Hippocampal formation (tissue), 2 donors: ENCODE results near the gene C1QL4.
"Not testable (repeated sequence)": the region's sequence is repeated elsewhere in the genome, so short reads cannot be mapped to it uniquely, and the experiment has no call there.

Source experiments
- DNase-seq, 2 donors: peaks; one replicate each; lab custom pipeline; 2025; lab: John Stamatoyannopoulos, UW

Gene C1QL4

DNA sequence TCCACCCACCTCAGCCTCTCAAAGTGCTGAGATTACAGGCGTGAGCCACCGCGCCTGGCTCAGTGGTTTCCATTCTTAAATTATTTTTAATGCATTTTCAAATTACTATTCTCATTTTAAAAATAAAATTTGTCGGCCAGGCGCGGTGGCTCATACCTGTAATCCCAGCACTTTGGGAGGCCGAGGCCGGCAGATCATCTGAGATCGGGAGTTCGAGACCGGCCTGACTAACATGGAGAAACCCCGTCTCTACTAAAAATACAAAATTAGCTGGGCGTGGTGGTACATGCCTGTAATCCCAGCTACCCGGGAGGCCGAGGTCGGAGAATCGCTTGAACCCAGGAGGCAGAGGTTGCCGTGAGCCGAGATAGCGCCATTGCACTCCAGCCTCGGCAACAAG, 3.2 kb downstream of the C1QL4 start:
- not testable (repeated sequence) for DNase-seq

DNA sequence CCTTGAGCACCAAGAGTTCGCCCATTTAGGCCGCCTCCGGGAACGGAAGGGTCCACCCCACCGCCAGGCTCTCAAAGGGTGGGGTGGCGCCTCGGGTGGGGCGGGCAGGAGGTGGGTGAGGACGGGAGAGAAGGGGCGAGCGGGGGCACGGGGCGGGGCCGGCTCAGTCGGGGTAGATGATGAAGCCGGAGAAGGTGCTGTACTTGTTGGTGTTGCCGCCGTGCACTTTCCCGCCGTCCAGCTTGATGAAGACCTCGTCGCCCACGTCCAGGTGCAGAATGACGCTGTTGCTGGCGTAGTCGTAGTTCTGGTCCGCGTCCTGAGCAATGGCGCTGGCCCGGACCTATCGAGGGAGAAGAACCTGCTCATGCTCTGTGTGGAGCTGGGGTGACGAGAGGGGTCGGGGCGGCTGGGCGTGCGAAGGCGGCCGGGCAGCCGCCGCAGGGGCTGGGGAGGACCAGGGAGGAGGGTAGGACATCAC, 4.1 kb downstream of the C1QL4 start:
- no peak for DNase-seq

DNA sequence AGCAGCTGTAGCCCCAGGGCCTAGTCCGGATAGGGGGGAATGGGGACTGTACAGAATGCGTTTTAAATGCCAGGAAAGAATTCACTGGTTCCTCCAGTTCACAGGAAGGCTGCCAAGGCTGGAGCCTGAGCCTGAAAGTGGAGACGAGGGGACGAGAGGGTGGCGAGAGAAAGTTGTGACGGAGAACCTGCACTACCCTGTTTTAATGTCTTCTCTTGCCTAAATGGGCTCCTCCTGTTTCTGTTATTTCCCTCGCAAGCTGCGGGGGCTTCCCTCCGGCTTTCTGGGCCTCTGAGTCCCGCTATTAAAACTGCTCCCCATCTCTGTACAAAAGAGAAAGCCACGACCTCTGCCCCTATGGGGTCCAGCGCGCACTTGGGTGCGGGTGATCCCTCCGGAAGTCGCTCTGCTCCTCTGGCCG, 4.5 kb downstream of the C1QL4 start:
- DNase-seq: no peak

DNA sequence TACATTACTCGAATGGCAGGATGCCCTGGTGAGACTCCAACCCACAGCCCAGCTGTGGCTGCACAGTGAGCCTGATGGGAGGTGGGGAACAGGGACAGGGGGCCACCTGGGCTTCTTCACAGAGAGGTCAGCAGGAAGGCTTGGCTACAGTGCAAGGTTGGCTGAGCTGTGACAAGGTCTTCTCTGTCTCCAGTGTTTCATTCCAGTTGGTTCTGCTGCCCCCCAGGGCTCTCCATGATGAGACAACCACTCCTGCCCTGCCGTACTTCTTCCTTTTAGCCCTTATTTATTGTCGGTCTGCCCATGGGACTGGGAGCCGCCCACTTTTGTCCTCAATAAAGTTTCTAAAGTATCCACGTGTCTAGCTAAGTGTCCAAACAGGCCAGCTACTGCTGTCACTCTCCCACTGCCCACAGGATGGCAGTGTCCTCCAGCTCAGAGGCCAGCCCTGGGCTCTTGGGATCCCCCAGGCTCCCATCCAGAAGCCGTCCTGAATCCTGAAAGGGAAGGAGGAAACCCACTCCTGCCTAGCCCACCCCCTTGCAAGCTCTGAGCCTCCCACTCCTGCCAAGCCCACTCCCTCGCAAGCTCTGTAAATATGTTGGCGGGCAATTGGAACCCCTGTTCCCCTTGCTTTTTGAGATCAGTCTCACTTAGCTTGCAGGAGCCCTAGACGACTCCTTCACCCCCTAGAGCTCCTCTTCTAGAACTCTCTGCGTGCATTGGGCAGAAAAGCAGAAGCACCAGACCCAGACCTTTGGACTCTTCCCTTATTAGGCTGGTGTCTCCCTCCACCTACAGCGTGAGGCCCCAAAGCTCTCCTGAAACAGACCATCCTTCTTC, 5.4 kb downstream of the C1QL4 start:
- peak; percentile 52 to 65 for DNase-seq

DNA sequence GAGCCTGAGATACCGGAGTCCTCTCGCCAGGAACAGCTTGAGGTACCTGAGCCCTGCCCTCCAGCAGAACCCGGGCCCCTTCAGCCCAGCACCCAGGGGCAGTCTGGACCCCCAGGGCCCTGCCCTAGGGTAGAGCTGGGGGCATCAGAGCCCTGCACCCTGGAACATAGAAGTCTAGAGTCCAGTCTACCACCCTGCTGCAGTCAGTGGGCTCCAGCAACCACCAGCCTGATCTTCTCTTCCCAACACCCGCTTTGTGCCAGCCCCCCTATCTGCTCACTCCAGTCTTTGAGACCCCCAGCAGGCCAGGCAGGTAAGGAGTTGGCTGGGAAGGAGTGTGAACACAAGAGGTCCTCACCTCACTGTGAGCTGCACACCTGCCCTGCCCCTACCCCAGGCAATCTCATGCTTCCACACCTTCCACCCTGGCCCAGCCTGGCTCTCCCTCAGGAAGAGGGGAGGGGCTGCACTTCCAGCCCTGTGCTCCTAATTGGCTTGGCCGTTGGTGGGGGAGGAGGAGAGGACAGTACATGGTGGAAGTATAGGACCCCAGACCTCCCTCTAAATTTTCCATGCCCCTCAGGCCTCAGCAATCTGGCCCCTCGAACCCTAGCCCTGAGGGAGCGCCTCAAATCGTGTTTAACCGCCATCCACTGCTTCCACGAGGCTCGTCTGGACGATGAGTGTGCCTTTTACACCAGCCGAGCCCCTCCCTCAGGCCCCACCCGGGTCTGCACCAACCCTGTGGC, 6.2 kb downstream of the C1QL4 start:
- DNase-seq: no peak

DNA sequence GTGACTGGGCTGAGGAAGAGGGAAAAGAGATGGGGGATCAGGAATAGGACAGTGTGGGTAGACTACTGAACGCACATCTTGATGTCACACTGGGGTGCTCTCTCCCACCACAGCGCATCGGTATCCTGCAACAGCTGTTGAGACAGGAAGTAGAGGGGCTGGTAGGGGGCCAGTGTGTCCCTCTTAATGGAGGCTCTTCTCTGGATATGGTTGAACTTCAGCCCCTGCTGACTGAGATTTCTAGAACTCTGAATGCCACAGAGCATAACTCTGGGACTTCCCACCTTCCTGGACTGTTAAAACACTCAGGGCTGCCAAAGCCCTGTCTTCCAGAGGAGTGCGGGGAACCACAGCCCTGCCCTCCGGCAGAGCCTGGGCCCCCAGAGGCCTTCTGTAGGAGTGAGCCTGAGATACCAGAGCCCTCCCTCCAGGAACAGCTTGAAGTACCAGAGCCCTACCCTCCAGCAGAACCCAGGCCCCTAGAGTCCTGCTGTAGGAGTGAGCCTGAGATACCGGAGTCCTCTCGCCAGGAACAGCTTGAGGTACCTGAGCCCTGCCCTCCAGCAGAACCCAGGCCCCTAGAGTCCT, 6.9 kb downstream of the C1QL4 start:
- DNase-seq: no peak

DNA sequence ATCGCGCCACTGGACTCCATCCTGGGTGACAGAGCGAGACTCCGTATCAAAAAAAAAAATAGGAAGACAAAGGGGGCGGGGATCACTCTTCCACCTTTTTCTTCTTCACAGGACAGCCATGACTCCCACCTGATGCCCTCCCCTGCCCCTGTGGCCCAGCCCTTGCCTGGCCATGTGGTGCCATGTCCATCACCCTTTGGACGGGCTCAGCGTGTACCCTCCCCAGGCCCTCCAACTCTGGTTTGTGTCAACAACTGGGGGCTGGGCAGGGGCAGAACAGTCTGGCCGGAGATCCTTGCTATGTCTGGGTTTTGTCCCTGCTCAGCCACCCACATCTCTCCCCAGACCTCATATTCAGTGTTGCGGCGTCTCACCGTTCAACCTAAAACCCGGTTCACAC, 8.2 kb downstream of the C1QL4 start:
- no peak for DNase-seq

DNA sequence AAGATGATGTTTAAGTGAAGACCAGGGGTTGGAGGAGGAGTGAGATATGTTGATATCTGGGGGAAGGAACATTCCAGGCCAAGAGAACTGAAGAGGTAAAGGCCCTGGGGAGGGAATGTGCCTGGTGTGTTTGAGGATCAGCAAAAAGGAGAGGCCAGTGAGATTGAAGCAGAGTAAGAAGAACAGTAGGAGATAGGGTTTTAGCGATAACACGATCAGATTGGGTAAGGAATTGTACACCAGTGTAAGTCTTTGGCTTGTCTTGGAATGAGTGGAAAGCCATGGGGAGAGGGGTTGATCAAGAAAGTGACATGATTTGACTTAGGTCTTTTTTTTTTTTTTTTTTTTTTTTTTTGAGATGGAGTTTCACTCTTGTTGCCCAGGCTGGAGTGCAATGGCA, 9.1 kb downstream of the C1QL4 start:
- DNase-seq: no peak

DNA sequence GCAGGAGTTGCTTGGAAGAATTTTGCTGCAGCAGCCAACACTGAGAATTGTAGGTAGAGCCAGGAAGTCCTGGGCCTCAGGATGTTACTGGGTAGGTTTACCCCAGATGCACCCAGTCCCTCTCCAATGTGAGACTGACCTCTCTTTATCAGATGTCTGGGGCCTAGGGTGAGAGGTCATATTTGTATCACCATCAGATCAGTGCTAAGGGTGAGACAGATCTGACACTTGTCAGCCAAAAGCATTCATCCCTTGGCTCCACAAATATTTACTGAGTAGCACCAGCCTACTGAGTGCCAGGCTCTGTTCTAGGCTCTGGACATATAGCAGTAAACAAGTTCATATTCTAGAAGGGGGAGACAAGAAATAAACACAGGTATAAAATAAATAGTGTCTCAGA, 9.6 kb downstream of the C1QL4 start:
- no peak for DNase-seq

DNA sequence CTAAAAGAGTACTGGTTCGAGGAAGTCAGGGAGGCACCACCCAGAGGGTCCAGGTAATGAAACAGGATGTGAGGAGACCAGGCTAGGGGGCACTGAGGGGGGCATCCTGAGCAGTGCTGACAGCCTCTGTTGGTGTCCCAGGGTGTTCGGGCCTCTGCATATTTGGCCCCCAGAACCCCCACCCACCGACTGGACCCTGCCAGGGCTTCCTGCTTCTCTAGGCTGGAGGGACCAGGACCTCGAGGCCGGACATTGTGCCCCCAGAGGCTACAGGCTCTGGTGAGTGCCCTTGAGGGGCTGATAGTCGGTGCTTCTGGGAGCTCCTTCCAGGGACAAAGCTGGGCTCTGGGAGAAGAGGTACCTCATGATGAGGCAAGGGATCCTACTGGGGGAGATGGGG, 11.4 kb downstream of the C1QL4 start:
- no peak for DNase-seq

DNA sequence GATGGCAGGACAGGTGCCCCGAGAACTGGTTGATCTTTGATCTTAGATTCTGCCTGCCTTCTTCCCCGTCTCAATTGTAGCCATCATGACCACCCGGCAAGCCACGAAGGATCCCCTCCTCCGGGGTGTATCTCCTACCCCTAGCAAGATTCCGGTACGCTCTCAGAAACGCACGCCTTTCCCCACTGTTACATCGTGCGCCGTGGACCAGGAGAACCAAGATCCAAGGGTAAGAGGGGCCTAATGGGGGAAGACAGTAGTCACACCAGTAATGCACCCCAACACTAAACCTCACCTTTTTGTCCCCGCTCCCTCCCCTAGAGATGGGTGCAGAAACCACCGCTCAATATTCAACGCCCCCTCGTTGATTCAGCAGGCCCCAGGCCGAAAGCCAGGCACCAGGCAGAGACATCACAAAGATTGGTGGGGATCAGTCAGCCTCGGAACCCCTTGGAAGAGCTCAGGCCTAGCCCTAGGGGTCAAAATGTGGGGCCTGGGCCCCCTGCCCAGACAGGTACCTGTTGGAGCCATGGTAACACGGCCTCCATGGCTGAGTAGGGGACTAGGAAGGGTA, 13.4 kb downstream of the C1QL4 start:
- no peak for DNase-seq

DNA sequence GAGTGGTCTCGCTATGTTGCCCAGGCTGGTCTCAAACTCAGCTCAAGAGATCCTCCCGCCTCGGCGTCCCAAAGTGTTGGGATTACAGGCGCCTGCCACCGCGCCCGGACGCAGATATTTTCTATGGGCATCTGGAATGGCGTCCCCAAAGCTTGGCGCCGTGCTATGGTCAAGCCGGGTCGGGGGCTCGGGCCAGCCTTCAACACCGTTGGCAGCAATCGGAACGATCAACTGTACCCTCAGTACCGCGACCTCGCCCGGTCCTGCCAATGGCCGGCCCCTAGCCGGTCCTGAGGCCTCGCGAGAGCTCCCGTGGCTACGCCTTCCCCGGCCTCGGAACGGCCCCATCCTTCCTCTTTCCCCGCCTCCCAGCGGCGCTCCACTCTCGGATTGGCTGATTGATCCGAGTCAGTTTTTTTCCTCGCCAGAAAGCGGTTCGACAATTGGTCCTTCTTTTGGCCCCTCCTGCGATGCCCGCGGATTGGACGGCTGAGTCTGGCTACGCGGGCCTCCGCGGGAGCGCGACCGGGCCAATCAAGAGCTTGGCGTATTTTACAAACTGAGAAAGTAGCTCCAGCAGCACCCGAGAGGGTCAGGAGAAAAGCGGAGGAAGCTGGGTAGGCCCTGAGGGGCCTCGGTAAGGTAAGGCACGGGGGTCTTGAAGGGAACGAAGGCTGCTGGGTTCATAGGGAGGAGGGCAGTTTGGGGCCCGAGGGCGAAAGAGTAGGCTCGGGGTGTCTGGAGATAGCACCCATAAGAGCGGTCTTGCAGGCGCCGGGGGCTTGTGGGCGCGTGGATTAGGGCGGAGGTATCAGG, 14.1 kb downstream of the C1QL4 start, which contains the start of gene TROAP:
TROAP (plus strand) TSS at position 548 of the 816 bp plus-strand sequence. CDS start 354 bp downstream, outside the sequence.
- DNase-seq: peak; percentile 98 to 99

DNA sequence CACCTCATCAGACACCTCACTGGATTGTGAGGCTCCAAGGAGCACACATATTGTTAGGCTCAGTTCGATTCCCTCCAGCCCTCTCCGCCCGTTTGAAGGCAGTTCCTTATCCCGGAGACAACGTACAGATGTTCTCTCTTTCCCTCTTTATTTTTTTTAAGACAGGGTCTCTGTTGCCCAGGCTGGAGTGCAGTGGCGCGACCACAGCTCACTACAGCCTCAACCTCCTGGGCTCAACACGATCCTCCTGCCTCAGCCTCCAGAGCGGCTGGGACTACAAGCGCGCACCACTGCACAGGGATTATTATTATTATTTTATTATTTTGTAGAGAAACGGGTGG, 14.7 kb downstream of the C1QL4 start:
- no peak for DNase-seq

DNA sequence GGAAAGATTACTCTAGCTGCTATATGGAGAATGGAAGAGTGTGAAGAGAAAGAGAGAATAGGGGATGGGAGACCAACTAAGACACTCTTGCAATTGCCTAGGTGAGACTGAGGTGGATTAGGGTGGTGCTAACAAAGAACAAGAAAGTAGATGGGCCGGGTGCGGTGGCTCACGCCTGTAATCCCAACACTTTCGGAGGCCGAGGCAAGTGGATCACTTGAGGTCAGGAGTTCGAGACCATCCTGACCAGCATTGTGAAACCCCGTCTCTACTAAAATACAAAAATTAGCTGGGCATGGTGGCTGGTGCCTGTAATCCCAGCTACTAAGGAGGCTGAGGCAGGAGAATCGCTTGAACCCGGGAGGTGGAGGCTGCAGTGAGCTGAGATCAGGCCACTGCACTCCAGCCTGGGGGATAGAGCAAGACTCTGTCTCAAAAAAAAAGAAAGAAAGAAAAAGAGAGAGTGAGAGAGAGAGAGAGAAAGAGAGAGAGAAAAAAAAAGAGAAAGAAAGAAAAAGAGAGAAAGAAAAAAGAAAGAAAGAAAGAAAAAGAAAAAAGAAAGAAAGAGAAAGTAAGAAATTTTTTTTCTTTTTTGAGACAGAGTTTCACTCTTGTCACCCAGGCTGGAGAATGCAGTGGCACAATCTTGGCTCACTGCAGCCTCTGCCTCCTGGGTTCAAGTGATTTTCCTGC, 16.4 kb downstream of the C1QL4 start:
- DNase-seq: not testable (repeated sequence)

DNA sequence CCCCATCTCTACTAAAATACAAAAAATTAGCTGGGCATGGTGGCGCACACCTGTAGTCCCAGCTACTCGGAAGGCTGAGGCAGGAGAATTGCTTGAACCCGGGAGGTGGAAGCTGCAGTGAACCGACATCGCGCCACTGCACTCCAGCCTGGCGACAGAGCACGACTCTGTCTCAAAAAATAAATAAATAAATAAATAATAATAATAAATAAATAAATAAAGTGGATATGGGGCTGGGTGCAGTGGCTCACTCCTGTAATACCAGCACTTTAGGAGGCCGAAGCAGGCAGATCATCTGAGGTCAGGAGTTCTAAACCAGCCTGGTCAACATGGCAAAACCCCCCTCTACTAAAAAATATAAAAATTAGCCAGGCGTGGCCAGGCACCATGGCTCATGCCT, 19.9 kb downstream of the C1QL4 start:
- not testable (repeated sequence) for DNase-seq

DNA sequence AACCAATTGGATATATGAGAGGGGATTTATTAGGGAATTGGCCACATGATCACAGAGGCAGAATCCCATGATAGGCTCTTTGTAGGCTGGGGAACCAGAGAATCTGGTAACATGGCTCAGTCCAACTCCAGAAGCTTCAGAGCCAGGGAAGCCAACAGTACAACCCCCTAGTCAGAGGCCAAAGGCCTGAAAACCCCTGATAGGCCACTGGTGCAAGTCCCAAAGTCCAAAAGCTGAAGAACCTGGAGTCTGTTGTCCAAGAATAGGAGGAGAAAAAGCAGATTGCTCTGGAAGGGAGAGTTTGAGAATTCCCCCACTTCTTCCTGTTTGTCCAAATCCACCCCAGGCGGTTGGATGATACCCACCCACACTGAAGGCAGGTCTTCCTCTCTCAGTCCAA, 22.2 kb downstream of the C1QL4 start:
- DNase-seq: no peak

DNA sequence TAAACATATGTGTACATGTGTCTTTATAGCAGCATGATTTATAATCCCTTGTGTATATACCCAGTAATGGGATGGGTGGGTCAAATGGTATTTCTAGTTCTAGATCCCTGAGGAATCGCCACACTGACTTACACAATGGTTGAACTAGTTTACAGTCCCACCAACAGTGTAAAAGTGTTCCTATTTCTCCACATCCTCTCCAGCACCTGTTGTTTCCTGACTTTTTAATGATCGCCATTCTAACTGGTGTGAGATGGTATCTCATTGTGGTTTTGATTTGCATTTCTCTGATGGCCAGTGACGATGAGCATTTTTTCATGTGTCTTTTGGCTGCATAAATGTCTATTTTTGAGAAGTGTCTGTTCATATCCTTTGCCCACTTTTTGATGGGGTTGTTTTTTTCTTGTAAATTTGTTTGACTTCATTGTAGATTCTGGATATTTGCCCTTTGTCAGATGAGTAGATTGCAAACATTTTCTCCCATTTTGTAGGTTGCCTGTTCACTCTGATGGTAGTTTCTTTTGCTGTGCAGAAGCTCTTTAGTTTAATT, 26.5 kb downstream of the C1QL4 start:
- not testable (repeated sequence) for DNase-seq

DNA sequence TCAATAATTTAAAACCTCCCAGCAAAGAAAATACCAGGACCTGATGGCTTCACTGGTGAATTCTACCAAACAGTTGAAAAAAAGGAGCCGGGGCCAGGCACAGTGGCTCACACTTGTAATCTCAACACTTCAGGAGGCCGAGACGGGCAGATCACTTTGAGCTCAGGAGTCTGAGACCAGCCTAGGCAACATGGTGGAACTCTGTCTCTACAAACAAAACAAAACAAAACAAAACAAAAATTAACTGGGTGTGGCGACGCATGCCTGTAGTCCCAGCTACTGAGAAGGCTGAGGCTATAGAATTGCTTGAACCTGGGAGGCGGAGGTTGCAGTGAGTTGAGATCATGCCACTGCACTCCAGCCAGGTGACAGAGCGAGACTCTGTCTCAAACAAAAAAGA, 27.6 kb downstream of the C1QL4 start:
- DNase-seq: no peak

DNA sequence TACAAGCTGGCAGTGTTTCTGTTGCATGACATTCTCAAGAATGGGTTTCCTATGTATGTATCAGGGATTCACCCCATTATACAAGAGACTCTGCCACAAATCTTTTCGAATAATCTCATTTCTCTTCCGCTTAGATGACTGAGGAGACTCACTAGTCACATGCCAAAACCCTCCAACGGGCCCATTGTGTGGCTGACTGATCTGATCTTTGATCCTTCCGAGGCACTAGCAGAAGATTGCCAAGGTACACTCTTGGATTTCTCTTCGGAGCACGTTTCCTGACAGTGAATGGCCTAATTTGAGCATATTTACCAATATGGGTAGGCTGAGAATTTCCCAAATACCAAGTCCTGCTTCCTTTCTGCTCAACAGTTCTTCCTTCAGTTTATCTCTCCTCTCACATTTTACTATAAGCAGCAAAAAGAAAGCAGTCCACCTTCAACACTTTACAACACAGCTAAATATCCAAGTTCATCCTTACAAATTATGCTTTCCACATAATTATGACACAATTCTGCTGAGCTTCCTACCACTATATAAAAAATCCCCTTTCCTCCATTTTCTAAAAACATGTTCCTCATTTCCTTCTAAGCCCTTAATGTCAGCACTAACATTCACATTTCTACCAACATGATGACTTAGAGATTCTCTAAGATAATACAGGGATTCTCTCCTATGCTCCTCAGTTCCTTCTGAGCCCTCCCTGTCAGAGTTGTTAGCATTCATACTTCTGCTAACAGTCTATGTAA, 31.1 kb downstream of the C1QL4 start:
- DNase-seq: no peak

DNA sequence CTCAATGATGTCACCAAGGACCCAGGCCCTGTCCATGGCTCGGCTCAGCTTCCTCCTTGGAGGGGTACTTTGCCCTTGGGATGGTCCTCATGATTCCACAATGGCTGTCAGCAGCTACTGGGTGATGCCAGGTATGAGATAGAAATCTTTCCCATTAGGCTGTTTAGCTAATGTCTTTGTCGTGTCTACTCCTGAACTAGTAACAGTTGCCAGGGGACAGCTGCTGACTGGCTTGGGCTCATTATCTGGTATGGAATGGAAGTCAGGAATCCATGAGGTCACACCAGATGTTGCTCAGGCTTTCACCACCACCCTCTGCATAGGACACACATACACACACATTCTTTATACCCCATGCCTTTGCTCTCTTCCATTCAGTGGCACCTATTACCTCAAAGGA, 32.8 kb downstream of the C1QL4 start:
- no peak for DNase-seq
